DND-41 (cell line): ENCODE measurements around the gene NXPE4.
"Not testable (repeated sequence)": the region's sequence is repeated elsewhere in the genome, so short reads cannot be mapped to it uniquely, and the experiment has no call there.

ENCODE experiments used
- ATAC-seq: fragments of 200-7000 bp; cut with Tn5 transposase; 3 replicates; pipeline ENCODE4 v1.9.1; 2021; ENCODE audit warnings: low read depth; ENCODE audit not compliant: insufficient read depth
- DNase-seq: peaks from one replicate; pipeline ENCODE4 v3.0.0-alpha.2; 2020
- H2AFZ ChIP-seq: 2 replicates; pipeline ENCODE4 v1.6.0; 2012; ENCODE audit warnings: low read depth, low read length
- H3K27ac ChIP-seq: 2 replicates; pipeline ENCODE4 v1.5.1; 2012; ENCODE audit warnings: low read length, inconsistent platforms
- H3K27me3 ChIP-seq: fragments of 200-600 bp; sonication (generic); 2 replicates; pipeline ENCODE4 v1.6.0; 2012; ENCODE audit warnings: low read length, mild to moderate bottlenecking, inconsistent platforms; ENCODE audit not compliant: insufficient read depth, poor library complexity
- H3K36me3 ChIP-seq: 2 replicates; pipeline ENCODE4 v1.5.1; 2012; ENCODE audit warnings: low read length, inconsistent platforms; ENCODE audit not compliant: insufficient read depth
- H3K4me1 ChIP-seq: 2 replicates; pipeline ENCODE4 v1.5.1; 2012; ENCODE audit warnings: mild to moderate bottlenecking, low read length; ENCODE audit not compliant: insufficient read depth
- H3K4me2 ChIP-seq: 2 replicates; pipeline ENCODE4 v1.6.0; 2012; ENCODE audit warnings: mild to moderate bottlenecking, moderate library complexity, low read length, inconsistent platforms; ENCODE audit not compliant: insufficient read depth
- H3K4me3 ChIP-seq, 2 experiments: fragments of 200-600 bp in 1 of 2; shearing (Covaris generic) in 1 of 2; 2 replicates each; pipeline ENCODE4 v1.5.1; 2012 to 2016; ENCODE audit warnings: inconsistent platforms in 2 of 2, low read length in 2 of 2, mild to moderate bottlenecking in 2 of 2, low read depth in 1 of 2, moderate library complexity in 1 of 2
- H3K79me2 ChIP-seq: 2 replicates; pipeline ENCODE4 v1.6.0; 2012; ENCODE audit warnings: low read length, inconsistent platforms; ENCODE audit not compliant: insufficient read depth
- H3K9ac ChIP-seq: 2 replicates; pipeline ENCODE4 v1.6.0; 2012; ENCODE audit warnings: low read depth, mild to moderate bottlenecking, inconsistent platforms, low read length, moderate library complexity
- H3K9me3 ChIP-seq: 2 replicates; pipeline ENCODE4 v1.5.1; 2012; ENCODE audit warnings: low read length, moderate library complexity, mild to moderate bottlenecking, inconsistent platforms; ENCODE audit not compliant: insufficient read depth, severe bottlenecking
- H4K20me1 ChIP-seq: 2 replicates; pipeline ENCODE4 v1.6.0; 2012; ENCODE audit warnings: low read length; ENCODE audit not compliant: insufficient read depth
- EZH2 ChIP-seq: IDR thresholded peaks from 3 replicates; pipeline ENCODE4 v1.6.1; 2012; ENCODE audit warnings: borderline replicate concordance, low read depth, mild to moderate bottlenecking, moderate library complexity, low read length, inconsistent platforms; ENCODE audit not compliant: severe bottlenecking
- TF ChIP-seq, protein P1 (sequence below): IDR thresholded peaks from 2 replicates; pipeline ENCODE4 v1.5.1; 2012; ENCODE audit warnings: borderline replicate concordance, low read length, moderate library complexity, mild to moderate bottlenecking; ENCODE audit not compliant: poor library complexity, severe bottlenecking; ENCODE audit errors: extremely low read depth

NXPE4 gene

DNA sequence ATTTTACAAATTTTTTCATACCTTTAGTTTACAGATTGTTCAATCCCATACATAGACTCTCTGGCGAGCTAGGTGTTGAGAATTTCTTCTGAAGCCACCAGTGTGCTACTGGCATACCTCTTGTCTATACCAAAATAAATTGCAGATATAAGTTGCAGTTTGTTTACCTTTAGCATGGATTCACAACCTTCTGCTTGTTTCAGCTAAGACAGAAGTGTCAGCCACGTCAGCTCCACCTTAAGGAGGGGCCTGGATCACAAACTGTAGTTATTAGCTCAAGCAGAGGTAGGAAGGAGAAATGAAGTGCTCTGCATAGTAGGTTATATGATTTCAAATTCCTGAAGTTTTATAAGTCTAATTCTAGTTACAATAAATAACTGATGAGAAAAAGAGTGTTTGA, at the start of gene NXPE4:
Gene NXPE4, minus strand, starts transcription at position 216 of the 400 bp plus-strand sequence. CDS start 1,027 bp downstream, outside the sequence.
- no peak for ATAC-seq
- TF ChIP-seq, protein P1, sequence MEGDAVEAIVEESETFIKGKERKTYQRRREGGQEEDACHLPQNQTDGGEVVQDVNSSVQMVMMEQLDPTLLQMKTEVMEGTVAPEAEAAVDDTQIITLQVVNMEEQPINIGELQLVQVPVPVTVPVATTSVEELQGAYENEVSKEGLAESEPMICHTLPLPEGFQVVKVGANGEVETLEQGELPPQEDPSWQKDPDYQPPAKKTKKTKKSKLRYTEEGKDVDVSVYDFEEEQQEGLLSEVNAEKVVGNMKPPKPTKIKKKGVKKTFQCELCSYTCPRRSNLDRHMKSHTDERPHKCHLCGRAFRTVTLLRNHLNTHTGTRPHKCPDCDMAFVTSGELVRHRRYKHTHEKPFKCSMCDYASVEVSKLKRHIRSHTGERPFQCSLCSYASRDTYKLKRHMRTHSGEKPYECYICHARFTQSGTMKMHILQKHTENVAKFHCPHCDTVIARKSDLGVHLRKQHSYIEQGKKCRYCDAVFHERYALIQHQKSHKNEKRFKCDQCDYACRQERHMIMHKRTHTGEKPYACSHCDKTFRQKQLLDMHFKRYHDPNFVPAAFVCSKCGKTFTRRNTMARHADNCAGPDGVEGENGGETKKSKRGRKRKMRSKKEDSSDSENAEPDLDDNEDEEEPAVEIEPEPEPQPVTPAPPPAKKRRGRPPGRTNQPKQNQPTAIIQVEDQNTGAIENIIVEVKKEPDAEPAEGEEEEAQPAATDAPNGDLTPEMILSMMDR, result no peak
- no peak for TF ChIP-seq EZH2

DNA sequence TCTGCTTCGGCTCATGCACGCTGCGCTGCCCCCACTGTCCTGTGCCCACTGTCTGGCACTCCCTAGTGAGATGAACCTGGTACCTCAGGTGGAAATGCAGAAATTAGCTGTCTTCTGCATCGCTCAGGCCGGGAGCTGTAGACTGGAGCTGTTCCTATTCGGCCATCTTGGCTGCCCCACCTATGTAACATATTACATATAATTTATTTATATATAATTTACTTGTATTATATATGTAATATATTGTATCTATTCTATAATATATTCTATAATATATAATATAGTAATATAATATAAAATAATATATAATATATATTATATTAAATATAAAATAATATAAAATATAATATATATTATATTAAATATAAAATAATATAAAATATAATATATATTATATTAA, 43.9 kb upstream of the NXPE4 start:
- not testable (repeated sequence) for DNase-seq, H3K79me2 ChIP-seq, H4K20me1 ChIP-seq, H3K9me3 ChIP-seq, H3K36me3 ChIP-seq, H3K27ac ChIP-seq, H3K9ac ChIP-seq, H3K4me1 ChIP-seq, H2AFZ ChIP-seq, H3K4me3 ChIP-seq, H3K4me2 ChIP-seq, ATAC-seq, H3K27me3 ChIP-seq

More for the DNA sequence above, at the start of gene NXPE4:
- no peak within 1 kb of the TSS for H2AFZ ChIP-seq
- H3K27ac ChIP-seq, result no peak within 1 kb of the TSS
- H3K9me3 ChIP-seq, result no peaks in the 10 kb centered on the region
- H4K20me1 ChIP-seq, result no peaks in the 10 kb centered on the region
- no peaks in the 10 kb centered on the region for H3K36me3 ChIP-seq
- no peaks in the 10 kb centered on the region for H3K4me1 ChIP-seq
- no peak within 1 kb of the TSS for H3K9ac ChIP-seq
- H3K4me3 ChIP-seq, result no peak within 1 kb of the TSS
- H3K79me2 ChIP-seq, result no peaks in the 10 kb centered on the region
- H3K27me3 ChIP-seq, result no peaks in the 10 kb centered on the region
- H3K4me2 ChIP-seq, result no peak within 1 kb of the TSS
- no peak for DNase-seq

DNA sequence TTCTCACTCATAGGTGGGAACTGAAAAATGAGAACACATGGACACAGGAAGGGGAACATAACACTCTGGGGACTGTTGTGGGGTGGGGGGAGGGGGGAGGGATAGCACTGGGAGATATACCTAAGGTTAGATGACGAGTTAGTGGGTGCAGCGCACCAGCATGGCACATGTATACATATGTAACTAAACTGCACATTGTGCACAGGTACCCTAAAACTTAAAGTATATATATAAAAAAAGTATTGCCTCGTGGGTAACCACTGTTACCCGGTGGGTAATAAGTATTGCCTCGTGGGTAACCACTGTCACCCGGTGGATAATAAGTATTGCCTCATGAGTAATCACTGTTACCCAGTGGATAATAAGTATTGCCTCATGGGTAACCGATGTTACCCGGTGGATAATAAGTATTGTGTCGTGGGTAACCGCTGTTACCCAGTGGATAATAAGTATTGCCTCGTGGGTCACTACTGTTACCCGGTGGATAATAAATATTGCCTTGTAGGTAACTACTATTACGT, 35.9 kb upstream of the NXPE4 start:
- H3K4me3 ChIP-seq, H3K9ac ChIP-seq, H2AFZ ChIP-seq, H3K36me3 ChIP-seq, H3K79me2 ChIP-seq, DNase-seq, H3K27me3 ChIP-seq, ATAC-seq, H3K9me3 ChIP-seq, H3K4me1 ChIP-seq, H3K4me2 ChIP-seq, H4K20me1 ChIP-seq, H3K27ac ChIP-seq: not testable (repeated sequence)

DNA sequence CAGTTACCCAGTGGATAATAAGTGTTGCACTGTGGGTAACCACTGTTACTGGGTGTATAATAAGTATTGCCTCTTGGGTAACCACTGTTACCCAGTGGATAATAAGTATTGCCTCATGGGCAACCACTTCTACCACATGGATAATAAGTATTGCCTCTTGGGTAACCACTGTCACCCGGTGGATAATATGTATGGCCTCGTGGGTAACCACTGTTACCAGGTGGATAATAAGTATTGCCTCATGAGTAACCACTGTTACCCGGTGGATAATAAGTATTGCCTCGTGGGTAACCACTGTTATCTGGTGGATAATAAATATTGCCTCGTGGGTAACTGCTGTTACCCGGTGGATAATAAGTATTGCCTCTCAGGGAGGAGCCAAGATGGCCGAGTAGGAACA, 29.7 kb upstream of the NXPE4 start:
- H3K9ac ChIP-seq, result no peak overlapping the region
- no peak overlapping the region for H3K4me3 ChIP-seq
- H3K27ac ChIP-seq, result no peak overlapping the region
- DNase-seq (no peak), ATAC-seq (no peak)
- TF ChIP-seq, protein P1, result no peak
- TF ChIP-seq EZH2, result no peak
- no peaks in the 10 kb centered on the region for H4K20me1 ChIP-seq
- no peaks in the 10 kb centered on the region for H3K79me2 ChIP-seq
- H3K4me2 ChIP-seq, result no peak overlapping the region
- H3K4me1 ChIP-seq, result no peaks in the 10 kb centered on the region
- H2AFZ ChIP-seq, result no peak overlapping the region
- no peaks in the 10 kb centered on the region for H3K36me3 ChIP-seq
- no peaks in the 10 kb centered on the region for H3K27me3 ChIP-seq
- H3K9me3 ChIP-seq, result peaks cover 30% of the 10 kb centered on the region
